WTC11 (cell line): Measurements from ENCODE around the gene CADM2. TPM values are rescaled to one million over a fixed set of nuclear protein-coding genes. Genes with fewer than 3 reads are reported as not detected.

Experiments
- ATAC-seq: fragments of 200-7000 bp; cut with Tn5 transposase; 2 replicates; pipeline ENCODE4 v1.10.0; 2021; ENCODE audit warnings: mild to moderate bottlenecking, moderate library complexity
- CTCF ChIA-PET: fragments of 300-600 bp; sonication (Branson Sonifier 250); formaldehyde crosslinking; loops from one replicate; lab custom pipeline; 2021; ENCODE audit warnings: antibody characterized with exemption; lab: Charles Lee
- POLR2A ChIA-PET: fragments of 350-600 bp; sonication (Branson Sonifier 250); formaldehyde crosslinking; loops from one replicate; lab custom pipeline; 2021; ENCODE audit warnings: antibody characterized with exemption; lab: Charles Lee
- DNase-seq: peaks from one replicate; pipeline ENCODE4 v3.0.0; 2021; ENCODE audit warnings: low spot score
- H3K27ac Mint-ChIP-seq: 2 replicates; pipeline ENCODE4 v1.8.0; 2021; ENCODE audit warnings: mixed read lengths
- H3K27me3 Mint-ChIP-seq: 2 replicates; pipeline ENCODE4 v1.8.0; 2021; ENCODE audit warnings: low read depth, mild to moderate bottlenecking, moderate library complexity, mixed read lengths
- H3K36me3 Mint-ChIP-seq: 2 replicates; pipeline ENCODE4 v1.8.0; 2021; ENCODE audit warnings: mixed read lengths
- H3K4me1 Mint-ChIP-seq: 2 replicates; pipeline ENCODE4 v1.8.0; 2022; ENCODE audit warnings: mixed read lengths
- H3K4me3 Mint-ChIP-seq: 2 replicates; pipeline ENCODE4 v1.8.0; 2021; ENCODE audit warnings: mild to moderate bottlenecking, moderate library complexity, mixed read lengths
- H3K9me3 Mint-ChIP-seq: 2 replicates; pipeline ENCODE4 v1.8.0; 2021; ENCODE audit warnings: mixed read lengths
- ATF1 ChIP-seq: sonication (generic); formaldehyde crosslinking; IDR thresholded peaks from 2 replicates; pipeline ENCODE4 v1.8.1; 2023; ENCODE audit warnings: mild to moderate bottlenecking, moderate library complexity, missing genetic modification reagents
- CBFB ChIP-seq: sonication (generic); formaldehyde crosslinking; IDR thresholded peaks from 2 replicates; pipeline ENCODE4 v1.8.1; 2022; ENCODE audit warnings: mild to moderate bottlenecking, low read depth, missing genetic modification reagents
- ESRRA ChIP-seq: sonication (generic); formaldehyde crosslinking; IDR thresholded peaks from 2 replicates; pipeline ENCODE4 v1.8.1; 2022; ENCODE audit warnings: mild to moderate bottlenecking, missing genetic modification reagents, borderline replicate concordance
- FOXJ3 ChIP-seq: sonication (generic); formaldehyde crosslinking; IDR thresholded peaks from 2 replicates; pipeline ENCODE4 v1.9.0; 2021; ENCODE audit warnings: missing genetic modification reagents, mild to moderate bottlenecking, borderline replicate concordance
- GTF2I ChIP-seq: fragments of 250-450 bp; sonication (Bioruptor Pico); conservative IDR thresholded peaks from 2 replicates; pipeline ENCODE4 v1.4.0; 2021; ENCODE audit warnings: mild to moderate bottlenecking
- MYBL2 ChIP-seq: sonication (generic); formaldehyde crosslinking; IDR thresholded peaks from 2 replicates; pipeline ENCODE4 v1.8.1; 2023; ENCODE audit warnings: mild to moderate bottlenecking, moderate library complexity, missing genetic modification reagents
- ZBTB21 ChIP-seq: sonication (generic); formaldehyde crosslinking; IDR thresholded peaks from 2 replicates; pipeline ENCODE4 v1.8.1; 2023; ENCODE audit warnings: mild to moderate bottlenecking, missing genetic modification reagents, borderline replicate concordance
- ZNF232 ChIP-seq: sonication (generic); formaldehyde crosslinking; IDR thresholded peaks from 2 replicates; pipeline ENCODE4 v1.8.0; 2022; ENCODE audit warnings: mild to moderate bottlenecking, missing genetic modification reagents
- ZNF263 ChIP-seq: sonication (generic); formaldehyde crosslinking; IDR thresholded peaks from 2 replicates; pipeline ENCODE4 v1.8.1; 2022; ENCODE audit warnings: low read depth, mild to moderate bottlenecking, moderate library complexity, missing genetic modification reagents
- total RNA-seq: library from RNA; stranded (reverse); gene quantifications from 3 replicates; pipeline ENCODE4 v1.2.3, GENCODE V29; 2021
- TF ChIP-seq, protein P1 (sequence below): sonication (generic); formaldehyde crosslinking; IDR thresholded peaks from 2 replicates; pipeline ENCODE4 v1.8.0; 2022; ENCODE audit warnings: mild to moderate bottlenecking, missing genetic modification reagents
- TF ChIP-seq, protein P2 (sequence below): sonication (generic); formaldehyde crosslinking; IDR thresholded peaks from 2 replicates; pipeline ENCODE4 v1.8.1; 2022; ENCODE audit warnings: missing genetic modification reagents, borderline replicate concordance
- TF ChIP-seq, protein P3 (sequence below): sonication (generic); formaldehyde crosslinking; IDR thresholded peaks from 2 replicates; pipeline ENCODE4 v1.8.1; 2022; ENCODE audit warnings: low read depth, mild to moderate bottlenecking, moderate library complexity, missing genetic modification reagents, borderline replicate concordance
- TF ChIP-seq, protein P4 (sequence below): sonication (generic); formaldehyde crosslinking; conservative IDR thresholded peaks from 2 replicates; pipeline ENCODE4 v1.8.1; 2022; ENCODE audit warnings: mild to moderate bottlenecking, missing genetic modification reagents
- TF ChIP-seq, protein P5 (sequence below): sonication (generic); formaldehyde crosslinking; IDR thresholded peaks from 2 replicates; pipeline ENCODE4 v1.8.1; 2023; ENCODE audit warnings: mild to moderate bottlenecking, moderate library complexity, missing genetic modification reagents
- TF ChIP-seq, protein P6 (sequence below): fragments of 250-450 bp; sonication (Bioruptor Pico); IDR thresholded peaks from 2 replicates; pipeline ENCODE4 v1.9.0; 2021; ENCODE audit warnings: moderate library complexity, mild to moderate bottlenecking, inconsistent platforms, borderline replicate concordance
- TF ChIP-seq, protein P7 (sequence below): fragments of 250-450 bp; sonication (Bioruptor Pico); conservative IDR thresholded peaks from 2 replicates; pipeline ENCODE4 v1.9.0; 2021; ENCODE audit warnings: mild to moderate bottlenecking
- TF ChIP-seq, protein P8 (sequence below): fragments of 250-450 bp; sonication (Bioruptor Pico); IDR thresholded peaks from 2 replicates; pipeline ENCODE4 v1.9.0; 2021; ENCODE audit warnings: mild to moderate bottlenecking
- TF ChIP-seq, protein P9 (sequence below): sonication (generic); formaldehyde crosslinking; conservative IDR thresholded peaks from 2 replicates; pipeline ENCODE4 v1.8.1; 2023; ENCODE audit warnings: mild to moderate bottlenecking, low read depth, missing genetic modification reagents, moderate library complexity

The CADM2 gene
- total RNA-seq, 1 experiment from 2014 or later: 18.8 TPM

DNA sequence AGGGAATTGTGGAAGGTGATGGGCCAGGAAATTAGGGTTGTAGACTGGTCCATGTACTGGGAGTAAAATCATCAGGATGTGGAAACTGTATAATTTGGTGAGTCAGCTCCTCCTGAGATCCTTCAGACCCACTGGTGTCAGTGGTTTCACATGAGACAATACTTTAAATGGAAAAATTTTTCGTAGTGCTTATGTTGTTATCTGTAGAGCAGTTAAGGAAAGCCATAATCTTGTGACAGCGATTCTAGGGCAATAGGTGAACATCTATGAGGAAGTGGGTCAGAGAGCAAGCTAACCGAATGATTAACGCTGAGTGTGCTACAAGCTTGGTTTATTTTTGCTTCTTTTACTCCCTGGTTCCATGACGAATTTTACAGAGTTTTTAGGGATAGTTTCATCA, 200.6 kb downstream of the CADM2 start:
- peaks cover 5% of the 10 kb centered on the region; the same call in 1 of the 2 replicates for H3K36me3 Mint-ChIP-seq
- ATAC-seq (no peak), DNase-seq (no peak)
- no peaks in the 10 kb centered on the region for H3K27me3 Mint-ChIP-seq
- CTCF ChIA-PET: no interaction called here
- no peak overlapping the region for H3K27ac Mint-ChIP-seq
- TF ChIP-seq, protein P1, sequence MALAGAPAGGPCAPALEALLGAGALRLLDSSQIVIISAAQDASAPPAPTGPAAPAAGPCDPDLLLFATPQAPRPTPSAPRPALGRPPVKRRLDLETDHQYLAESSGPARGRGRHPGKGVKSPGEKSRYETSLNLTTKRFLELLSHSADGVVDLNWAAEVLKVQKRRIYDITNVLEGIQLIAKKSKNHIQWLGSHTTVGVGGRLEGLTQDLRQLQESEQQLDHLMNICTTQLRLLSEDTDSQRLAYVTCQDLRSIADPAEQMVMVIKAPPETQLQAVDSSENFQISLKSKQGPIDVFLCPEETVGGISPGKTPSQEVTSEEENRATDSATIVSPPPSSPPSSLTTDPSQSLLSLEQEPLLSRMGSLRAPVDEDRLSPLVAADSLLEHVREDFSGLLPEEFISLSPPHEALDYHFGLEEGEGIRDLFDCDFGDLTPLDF (CRISPR knock-in tag): no peak
- TF ChIP-seq, protein P2, sequence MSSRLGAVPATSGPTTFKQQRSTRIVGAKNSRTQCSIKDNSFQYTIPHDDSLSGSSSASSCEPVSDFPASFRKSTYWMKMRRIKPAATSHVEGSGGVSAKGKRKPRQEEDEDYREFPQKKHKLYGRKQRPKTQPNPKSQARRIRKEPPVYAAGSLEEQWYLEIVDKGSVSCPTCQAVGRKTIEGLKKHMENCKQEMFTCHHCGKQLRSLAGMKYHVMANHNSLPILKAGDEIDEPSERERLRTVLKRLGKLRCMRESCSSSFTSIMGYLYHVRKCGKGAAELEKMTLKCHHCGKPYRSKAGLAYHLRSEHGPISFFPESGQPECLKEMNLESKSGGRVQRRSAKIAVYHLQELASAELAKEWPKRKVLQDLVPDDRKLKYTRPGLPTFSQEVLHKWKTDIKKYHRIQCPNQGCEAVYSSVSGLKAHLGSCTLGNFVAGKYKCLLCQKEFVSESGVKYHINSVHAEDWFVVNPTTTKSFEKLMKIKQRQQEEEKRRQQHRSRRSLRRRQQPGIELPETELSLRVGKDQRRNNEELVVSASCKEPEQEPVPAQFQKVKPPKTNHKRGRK (CRISPR knock-in tag): no peak
- TF ChIP-seq, protein P3, sequence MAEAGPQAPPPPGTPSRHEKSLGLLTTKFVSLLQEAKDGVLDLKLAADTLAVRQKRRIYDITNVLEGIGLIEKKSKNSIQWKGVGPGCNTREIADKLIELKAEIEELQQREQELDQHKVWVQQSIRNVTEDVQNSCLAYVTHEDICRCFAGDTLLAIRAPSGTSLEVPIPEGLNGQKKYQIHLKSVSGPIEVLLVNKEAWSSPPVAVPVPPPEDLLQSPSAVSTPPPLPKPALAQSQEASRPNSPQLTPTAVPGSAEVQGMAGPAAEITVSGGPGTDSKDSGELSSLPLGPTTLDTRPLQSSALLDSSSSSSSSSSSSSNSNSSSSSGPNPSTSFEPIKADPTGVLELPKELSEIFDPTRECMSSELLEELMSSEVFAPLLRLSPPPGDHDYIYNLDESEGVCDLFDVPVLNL: no peak
- TF ChIP-seq FOXJ3 (CRISPR knock-in tag) (no peak), ZBTB21 (no peak), CBFB (no peak), ZNF263 (no peak)
- TF ChIP-seq, protein P4, sequence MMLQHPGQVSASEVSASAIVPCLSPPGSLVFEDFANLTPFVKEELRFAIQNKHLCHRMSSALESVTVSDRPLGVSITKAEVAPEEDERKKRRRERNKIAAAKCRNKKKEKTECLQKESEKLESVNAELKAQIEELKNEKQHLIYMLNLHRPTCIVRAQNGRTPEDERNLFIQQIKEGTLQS (CRISPR knock-in tag): no peak
- TF ChIP-seq, protein P5, sequence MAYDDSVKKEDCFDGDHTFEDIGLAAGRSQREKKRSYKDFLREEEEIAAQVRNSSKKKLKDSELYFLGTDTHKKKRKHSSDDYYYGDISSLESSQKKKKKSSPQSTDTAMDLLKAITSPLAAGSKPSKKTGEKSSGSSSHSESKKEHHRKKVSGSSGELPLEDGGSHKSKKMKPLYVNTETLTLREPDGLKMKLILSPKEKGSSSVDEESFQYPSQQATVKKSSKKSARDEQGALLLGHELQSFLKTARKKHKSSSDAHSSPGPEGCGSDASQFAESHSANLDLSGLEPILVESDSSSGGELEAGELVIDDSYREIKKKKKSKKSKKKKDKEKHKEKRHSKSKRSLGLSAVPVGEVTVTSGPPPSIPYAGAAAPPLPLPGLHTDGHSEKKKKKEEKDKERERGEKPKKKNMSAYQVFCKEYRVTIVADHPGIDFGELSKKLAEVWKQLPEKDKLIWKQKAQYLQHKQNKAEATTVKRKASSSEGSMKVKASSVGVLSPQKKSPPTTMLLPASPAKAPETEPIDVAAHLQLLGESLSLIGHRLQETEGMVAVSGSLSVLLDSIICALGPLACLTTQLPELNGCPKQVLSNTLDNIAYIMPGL: no peak
- TF ChIP-seq, protein P6, sequence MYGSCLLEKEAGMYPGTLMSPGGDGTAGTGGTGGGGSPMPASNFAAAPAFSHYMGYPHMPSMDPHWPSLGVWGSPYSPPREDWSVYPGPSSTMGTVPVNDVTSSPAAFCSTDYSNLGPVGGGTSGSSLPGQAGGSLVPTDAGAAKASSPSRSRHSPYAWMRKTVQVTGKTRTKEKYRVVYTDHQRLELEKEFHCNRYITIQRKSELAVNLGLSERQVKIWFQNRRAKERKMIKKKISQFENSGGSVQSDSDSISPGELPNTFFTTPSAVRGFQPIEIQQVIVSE (CRISPR knock-in tag): no peak
- TF ChIP-seq, protein P7, sequence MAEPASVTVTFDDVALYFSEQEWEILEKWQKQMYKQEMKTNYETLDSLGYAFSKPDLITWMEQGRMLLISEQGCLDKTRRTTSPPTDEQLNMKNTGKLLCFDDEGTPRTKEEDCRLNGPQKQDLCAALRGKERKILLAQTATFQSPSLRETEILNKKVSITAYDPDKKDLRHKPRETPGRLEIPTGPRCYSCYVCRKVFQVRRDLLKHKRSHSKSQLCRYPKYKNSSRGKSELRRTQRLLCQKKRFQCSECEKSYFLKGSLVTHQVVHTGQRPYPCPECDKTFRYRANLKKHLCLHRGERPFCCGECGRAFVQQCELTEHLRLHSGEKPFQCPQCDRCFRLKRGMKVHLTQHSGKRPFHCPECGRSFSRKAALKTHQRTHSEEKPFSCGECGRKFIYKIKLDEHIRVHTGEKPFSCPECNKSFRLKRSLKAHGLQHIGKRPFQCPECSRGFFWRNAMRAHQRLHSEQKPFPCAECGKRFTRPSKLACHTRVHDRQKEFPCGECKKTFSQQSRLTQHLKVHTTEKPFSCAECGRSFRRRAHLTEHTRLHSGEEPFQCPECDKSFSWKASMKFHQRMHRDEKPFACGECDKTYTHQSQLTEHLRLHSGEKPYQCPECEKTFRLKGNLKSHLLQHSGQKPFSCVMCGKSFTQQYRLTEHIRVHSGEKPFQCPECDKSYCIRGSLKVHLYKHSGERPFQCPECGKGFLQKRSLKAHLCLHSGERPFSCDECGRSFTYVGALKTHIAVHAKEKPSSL: no peak
- TF ChIP-seq, protein P8, sequence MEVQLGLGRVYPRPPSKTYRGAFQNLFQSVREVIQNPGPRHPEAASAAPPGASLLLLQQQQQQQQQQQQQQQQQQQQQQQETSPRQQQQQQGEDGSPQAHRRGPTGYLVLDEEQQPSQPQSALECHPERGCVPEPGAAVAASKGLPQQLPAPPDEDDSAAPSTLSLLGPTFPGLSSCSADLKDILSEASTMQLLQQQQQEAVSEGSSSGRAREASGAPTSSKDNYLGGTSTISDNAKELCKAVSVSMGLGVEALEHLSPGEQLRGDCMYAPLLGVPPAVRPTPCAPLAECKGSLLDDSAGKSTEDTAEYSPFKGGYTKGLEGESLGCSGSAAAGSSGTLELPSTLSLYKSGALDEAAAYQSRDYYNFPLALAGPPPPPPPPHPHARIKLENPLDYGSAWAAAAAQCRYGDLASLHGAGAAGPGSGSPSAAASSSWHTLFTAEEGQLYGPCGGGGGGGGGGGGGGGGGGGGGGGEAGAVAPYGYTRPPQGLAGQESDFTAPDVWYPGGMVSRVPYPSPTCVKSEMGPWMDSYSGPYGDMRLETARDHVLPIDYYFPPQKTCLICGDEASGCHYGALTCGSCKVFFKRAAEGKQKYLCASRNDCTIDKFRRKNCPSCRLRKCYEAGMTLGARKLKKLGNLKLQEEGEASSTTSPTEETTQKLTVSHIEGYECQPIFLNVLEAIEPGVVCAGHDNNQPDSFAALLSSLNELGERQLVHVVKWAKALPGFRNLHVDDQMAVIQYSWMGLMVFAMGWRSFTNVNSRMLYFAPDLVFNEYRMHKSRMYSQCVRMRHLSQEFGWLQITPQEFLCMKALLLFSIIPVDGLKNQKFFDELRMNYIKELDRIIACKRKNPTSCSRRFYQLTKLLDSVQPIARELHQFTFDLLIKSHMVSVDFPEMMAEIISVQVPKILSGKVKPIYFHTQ (CRISPR knock-in tag): no peak
- TF ChIP-seq, all 79 proteins: peak for 0
- peaks cover 5% of the 10 kb centered on the region for H3K4me1 Mint-ChIP-seq
- POLR2A ChIA-PET: interaction anchor here (1.3 kb wide), 1 partner anchor 17 kb away, joined by 3 read pairs; no protein-coding TSS in a partner anchor
- no peak overlapping the region for H3K4me3 Mint-ChIP-seq
- peaks cover 8% of the 10 kb centered on the region for H3K9me3 Mint-ChIP-seq

DNA sequence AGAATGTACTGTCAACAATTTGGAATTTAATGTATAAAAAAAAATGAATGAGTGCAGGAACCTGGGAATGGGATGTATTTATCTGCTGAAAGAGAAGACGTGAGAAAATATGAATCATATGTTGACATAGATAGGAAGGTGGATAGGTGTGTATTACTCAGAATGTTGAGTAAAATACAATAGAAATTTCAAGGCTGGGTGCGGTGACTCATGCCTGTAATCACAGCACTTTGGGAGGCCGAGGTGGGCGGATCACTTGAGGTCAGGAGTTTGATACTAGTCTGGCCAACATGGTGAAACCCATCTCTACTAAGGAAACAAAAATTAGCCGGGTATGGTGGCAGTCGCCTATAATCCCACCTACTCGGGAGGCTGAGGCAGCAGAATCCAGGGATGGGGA, 202.8 kb downstream of the CADM2 start:
- ChIA-PET CTCF (no interaction called here), POLR2A (no interaction called here)
- H3K4me1 Mint-ChIP-seq: peaks cover 5% of the 10 kb centered on the region
- H3K4me3 Mint-ChIP-seq: no peak overlapping the region
- ATAC-seq (no peak), DNase-seq (no peak)
- H3K36me3 Mint-ChIP-seq: peaks cover 4% of the 10 kb centered on the region; the same call in 1 of the 2 replicates
- no peak overlapping the region; the same call in 1 of the 2 replicates for H3K27ac Mint-ChIP-seq
- peaks cover 3% of the 10 kb centered on the region; the same call in 1 of the 2 replicates for H3K9me3 Mint-ChIP-seq
- no peaks in the 10 kb centered on the region for H3K27me3 Mint-ChIP-seq
- TF ChIP-seq, protein P9, sequence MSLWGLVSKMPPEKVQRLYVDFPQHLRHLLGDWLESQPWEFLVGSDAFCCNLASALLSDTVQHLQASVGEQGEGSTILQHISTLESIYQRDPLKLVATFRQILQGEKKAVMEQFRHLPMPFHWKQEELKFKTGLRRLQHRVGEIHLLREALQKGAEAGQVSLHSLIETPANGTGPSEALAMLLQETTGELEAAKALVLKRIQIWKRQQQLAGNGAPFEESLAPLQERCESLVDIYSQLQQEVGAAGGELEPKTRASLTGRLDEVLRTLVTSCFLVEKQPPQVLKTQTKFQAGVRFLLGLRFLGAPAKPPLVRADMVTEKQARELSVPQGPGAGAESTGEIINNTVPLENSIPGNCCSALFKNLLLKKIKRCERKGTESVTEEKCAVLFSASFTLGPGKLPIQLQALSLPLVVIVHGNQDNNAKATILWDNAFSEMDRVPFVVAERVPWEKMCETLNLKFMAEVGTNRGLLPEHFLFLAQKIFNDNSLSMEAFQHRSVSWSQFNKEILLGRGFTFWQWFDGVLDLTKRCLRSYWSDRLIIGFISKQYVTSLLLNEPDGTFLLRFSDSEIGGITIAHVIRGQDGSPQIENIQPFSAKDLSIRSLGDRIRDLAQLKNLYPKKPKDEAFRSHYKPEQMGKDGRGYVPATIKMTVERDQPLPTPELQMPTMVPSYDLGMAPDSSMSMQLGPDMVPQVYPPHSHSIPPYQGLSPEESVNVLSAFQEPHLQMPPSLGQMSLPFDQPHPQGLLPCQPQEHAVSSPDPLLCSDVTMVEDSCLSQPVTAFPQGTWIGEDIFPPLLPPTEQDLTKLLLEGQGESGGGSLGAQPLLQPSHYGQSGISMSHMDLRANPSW: no peak
- no peak for TF ChIP-seq GTF2I (CRISPR knock-in tag)
- TF ChIP-seq ATF1 (CRISPR knock-in tag): no peak
- no peak for TF ChIP-seq ZNF232
- no peak for TF ChIP-seq ESRRA
- TF ChIP-seq MYBL2 (CRISPR knock-in tag): no peak
